Inflammatory macrophage (primary cell): ENCODE results near the gene LYST.
"Not testable (repeated sequence)": the region's sequence is repeated elsewhere in the genome, so short reads cannot be mapped to it uniquely, and the experiment has no call there.

Source experiments
- DNase-seq, 2 donors: peaks; one replicate each; pipeline ENCODE4 v3.0.0-alpha.2; 2020 to 2022
- total RNA-seq, 18 experiments: gene quantifications; one replicate each; lab custom pipeline; 2026; ENCODE audit warnings: mixed read lengths in 6 of 18, inconsistent platforms in 2 of 18; lab: John Stamatoyannopoulos, UW

LYST gene
- total RNA-seq = 111 to 686 (median 231) reads per million in 18 experiments

GRCh38 chr1:235866205-235866912 lies at the start of gene LYST:
LYST (minus strand) TSS chr1:235866906; CDS start chr1:235830417, 36,489 bp downstream.
- DNase-seq = peak; percentile 50 to 64

- not testable (repeated sequence) for DNase-seq
Measured at GRCh38 chr1:235915489-235915888, 48.8 kb upstream of the LYST start.

- no peak for DNase-seq
Measured at GRCh38 chr1:235913311-235913710, 46.6 kb upstream of the LYST start.

- no peak for DNase-seq
Measured at GRCh38 chr1:235911876-235912275, 45.2 kb upstream of the LYST start.

- DNase-seq = no peak
Measured at GRCh38 chr1:235911300-235911662, 44.6 kb upstream of the LYST start.

- peak; percentile 67 to 82 for DNase-seq
Measured at GRCh38 chr1:235910357-235911299, 43.9 kb upstream of the LYST start.

GRCh38 chr1:235908742-235909520 lies 42.2 kb upstream of the LYST start:
- peak; percentile 59 to 73 for DNase-seq

GRCh38 chr1:235907897-235908240 lies 41.2 kb upstream of the LYST start:
- no peak for DNase-seq

- DNase-seq = no peak
Measured at GRCh38 chr1:235907187-235907896, 40.6 kb upstream of the LYST start.

GRCh38 chr1:235906436-235906835 lies 39.7 kb upstream of the LYST start:
- no peak for DNase-seq

GRCh38 chr1:235903809-235904208 lies 37.1 kb upstream of the LYST start:
- DNase-seq = not testable (repeated sequence)

GRCh38 chr1:235902677-235903542 lies 36.2 kb upstream of the LYST start:
- DNase-seq = no peak

- no peak for DNase-seq
Measured at GRCh38 chr1:235901461-235901860, 34.8 kb upstream of the LYST start.

- DNase-seq = no peak
Measured at GRCh38 chr1:235898126-235898525, 31.4 kb upstream of the LYST start.

GRCh38 chr1:235893840-235894239 lies 27.1 kb upstream of the LYST start:
- DNase-seq = no peak

- DNase-seq = peak; percentile 82 to 87
Measured at GRCh38 chr1:235892734-235893413, 26.2 kb upstream of the LYST start.

GRCh38 chr1:235892202-235892601 lies 25.5 kb upstream of the LYST start:
- DNase-seq = peak in 1 of 2 donors; percentile 75

GRCh38 chr1:235888119-235888643 lies 21.5 kb upstream of the LYST start:
- DNase-seq = peak; percentile 63 to 78

GRCh38 chr1:235887676-235888075 lies 21.0 kb upstream of the LYST start:
- DNase-seq = no peak

GRCh38 chr1:235885655-235886262 lies 19.1 kb upstream of the LYST start:
- no peak for DNase-seq
